ENCODE measurements around the gene ADGRB3. TPM values are rescaled to one million over a fixed set of nuclear protein-coding genes. Genes with fewer than 3 reads are reported as not detected.

The ADGRB3 gene
- total and polyA plus RNA-seq, 12 donors: 0.47 to 2.1 (median 0.85) TPM

DNA sequence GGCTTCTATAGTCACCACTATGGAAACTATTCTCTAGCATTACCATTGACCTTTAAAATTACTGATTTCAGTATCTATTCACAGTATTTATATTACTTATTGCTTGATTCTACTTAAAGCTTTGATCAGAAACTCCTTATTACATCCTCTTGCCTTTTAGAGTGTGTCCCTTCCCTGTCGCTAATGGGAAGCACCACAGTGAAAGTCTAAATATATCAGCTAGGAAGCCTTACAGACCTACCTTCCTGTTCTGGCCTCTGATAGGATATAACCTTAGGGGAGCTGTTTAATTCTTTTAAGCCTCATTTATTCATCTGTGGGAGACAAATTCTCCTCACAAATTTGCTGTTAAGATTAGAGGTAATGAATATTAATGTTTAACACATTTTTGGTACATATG lies 122.7 kb downstream of the ADGRB3 start:
- H3K4me1 ChIP-seq: peaks cover 0 to 20% (median 0%) of the 10 kb centered on the region in 9 donors
- H3K36me3 ChIP-seq: no peaks in the 10 kb centered on the region
- no peak for ATAC-seq
- no peak overlapping the region for H3K4me3 ChIP-seq
- H3K9me3 ChIP-seq: no peaks in the 10 kb centered on the region
- DNase-seq: no peak
- H3K27me3 ChIP-seq: no peaks in the 10 kb centered on the region
- intact Hi-C loops (cut with DNase I): no loop called here
- WGBS, 2 donors: 49 to 72% methylated on average over 1 of the region's 1 CpG
- TF ChIP-seq, protein P1, sequence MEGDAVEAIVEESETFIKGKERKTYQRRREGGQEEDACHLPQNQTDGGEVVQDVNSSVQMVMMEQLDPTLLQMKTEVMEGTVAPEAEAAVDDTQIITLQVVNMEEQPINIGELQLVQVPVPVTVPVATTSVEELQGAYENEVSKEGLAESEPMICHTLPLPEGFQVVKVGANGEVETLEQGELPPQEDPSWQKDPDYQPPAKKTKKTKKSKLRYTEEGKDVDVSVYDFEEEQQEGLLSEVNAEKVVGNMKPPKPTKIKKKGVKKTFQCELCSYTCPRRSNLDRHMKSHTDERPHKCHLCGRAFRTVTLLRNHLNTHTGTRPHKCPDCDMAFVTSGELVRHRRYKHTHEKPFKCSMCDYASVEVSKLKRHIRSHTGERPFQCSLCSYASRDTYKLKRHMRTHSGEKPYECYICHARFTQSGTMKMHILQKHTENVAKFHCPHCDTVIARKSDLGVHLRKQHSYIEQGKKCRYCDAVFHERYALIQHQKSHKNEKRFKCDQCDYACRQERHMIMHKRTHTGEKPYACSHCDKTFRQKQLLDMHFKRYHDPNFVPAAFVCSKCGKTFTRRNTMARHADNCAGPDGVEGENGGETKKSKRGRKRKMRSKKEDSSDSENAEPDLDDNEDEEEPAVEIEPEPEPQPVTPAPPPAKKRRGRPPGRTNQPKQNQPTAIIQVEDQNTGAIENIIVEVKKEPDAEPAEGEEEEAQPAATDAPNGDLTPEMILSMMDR (IDR thresholded peaks at IDR 0.05): no peak
- no peak overlapping the region for H3K27ac ChIP-seq

DNA sequence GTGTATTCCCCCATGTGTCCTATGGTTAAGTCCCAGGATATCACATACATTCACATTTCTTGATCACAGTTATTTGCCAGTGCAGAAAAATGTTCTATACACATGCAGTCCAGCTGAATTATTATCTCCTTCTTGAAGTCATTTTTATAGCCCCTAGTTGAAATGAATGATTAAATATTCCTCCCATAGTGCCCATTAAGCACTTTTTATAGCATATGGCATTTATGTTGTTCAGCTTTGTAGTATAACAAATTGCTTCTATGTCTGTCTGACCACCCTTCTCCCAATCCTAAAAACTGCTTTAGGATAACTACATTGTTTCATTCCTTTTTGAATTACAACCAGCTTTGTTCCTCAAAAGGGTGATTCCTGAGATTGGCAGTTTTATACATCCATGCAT lies 123.5 kb downstream of the ADGRB3 start:
- H3K27ac ChIP-seq: no peak overlapping the region
- no peaks in the 10 kb centered on the region for H3K9me3 ChIP-seq
- H3K4me3 ChIP-seq: no peak overlapping the region
- ATAC-seq (no peak), DNase-seq (no peak)
- no peaks in the 10 kb centered on the region for H3K27me3 ChIP-seq
- TF ChIP-seq, protein P1 (IDR thresholded peaks at IDR 0.05): no peak
- peaks cover 0 to 20% (median 0%) of the 10 kb centered on the region in 9 donors for H3K4me1 ChIP-seq
- intact Hi-C loops (cut with DNase I): no loop called here
- H3K36me3 ChIP-seq: no peaks in the 10 kb centered on the region

DNA sequence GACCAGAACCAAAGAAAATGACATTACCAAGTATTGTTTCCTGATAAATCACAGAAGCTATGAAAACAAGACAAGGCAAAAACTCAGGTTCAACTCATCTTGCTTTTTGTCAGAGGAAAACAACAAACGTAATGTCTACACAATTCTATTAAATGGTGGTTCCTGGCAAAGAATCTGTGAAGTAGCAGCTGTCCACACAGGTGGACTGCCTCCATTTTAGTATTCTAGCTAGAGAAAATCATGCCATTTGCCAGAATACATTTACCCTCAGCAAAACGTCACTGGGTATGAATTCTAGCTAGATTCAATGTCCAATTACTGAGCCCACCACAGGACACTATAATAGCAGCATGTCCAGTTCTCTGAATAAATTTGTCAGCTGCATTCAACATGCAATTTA lies 125.4 kb downstream of the ADGRB3 start:
- intact Hi-C loops (cut with DNase I): loop anchor here in 1 of 10 donors (5.0 kb wide), 2 partner anchors 33 to 123 kb away; partner anchors contain the start of gene ADGRB3
- H3K27me3 ChIP-seq: no peaks in the 10 kb centered on the region
- H3K27ac ChIP-seq: no peak overlapping the region
- H3K9me3 ChIP-seq: no peaks in the 10 kb centered on the region
- 65 to 77% methylated on average over 2 of the region's 2 CpGs for WGBS, 2 donors
- DNase-seq (no peak), ATAC-seq (peak in 1 of 8 donors; percentile 10)
- H3K4me1 ChIP-seq: peaks cover 0 to 20% (median 0%) of the 10 kb centered on the region in 9 donors
- H3K4me3 ChIP-seq: no peak overlapping the region
- H3K36me3 ChIP-seq: no peaks in the 10 kb centered on the region
- TF ChIP-seq, protein P1 (IDR thresholded peaks at IDR 0.05): no peak

DNA sequence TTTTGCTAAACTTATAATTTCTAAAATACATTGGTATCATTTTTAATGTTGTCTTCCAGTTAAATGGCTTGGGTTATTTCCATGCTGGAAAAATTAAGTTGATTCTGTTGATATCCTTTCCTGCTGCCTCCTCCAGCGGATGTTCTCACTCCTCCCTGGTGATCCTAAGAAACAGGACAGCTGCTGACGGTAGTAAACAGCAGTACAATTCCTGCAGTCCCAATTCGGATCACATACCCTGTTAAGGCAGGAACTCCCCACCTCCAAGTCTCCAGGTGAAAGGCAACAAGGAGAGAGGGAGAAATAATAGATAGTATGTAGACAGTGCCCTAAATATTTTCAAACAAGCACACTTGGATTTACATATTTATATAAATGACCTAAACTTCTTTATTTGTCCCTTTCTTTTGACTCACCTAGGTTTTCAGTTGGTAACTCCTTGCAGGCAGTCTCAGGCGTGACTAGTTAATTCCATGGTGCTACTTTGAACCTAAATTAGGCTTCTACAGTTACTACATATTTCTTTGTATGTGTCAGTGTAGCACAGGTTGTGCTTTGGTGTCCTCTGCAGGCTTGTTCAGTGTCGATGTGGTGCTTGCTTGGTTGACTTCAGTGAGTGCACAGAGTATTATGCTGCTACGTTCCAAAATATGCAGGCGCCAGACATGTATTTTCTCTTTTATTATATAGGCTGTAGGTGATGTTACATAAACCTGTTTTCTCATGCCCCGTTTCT lies 126.0 kb downstream of the ADGRB3 start:
- DNase-seq: no peak
- intact Hi-C loops (cut with DNase I): loop anchor here in 1 of 10 donors (5.0 kb wide), 2 partner anchors 34 to 124 kb away; partner anchors contain the start of gene ADGRB3

More for the DNA sequence above, 126.0 kb downstream of the ADGRB3 start:
- H3K4me1 ChIP-seq: peaks cover 0 to 20% (median 0%) of the 10 kb centered on the region in 9 donors
- H3K27ac ChIP-seq: peak overlapping the region in 2 of 10 donors; percentile 23 to 47
- ATAC-seq: peak in 6 of 8 donors; percentile 44 to 88 (median 76)
- TF ChIP-seq, protein P1 (IDR thresholded peaks at IDR 0.05): peak in 4 of 9 donors; percentile 12 to 52 (median 21)
- peak overlapping the region in 1 of 10 donors; percentile 19 for H3K4me3 ChIP-seq
- H3K9me3 ChIP-seq: no peaks in the 10 kb centered on the region
- whole genome bisulfite sequencing, 2 donors: 52 to 64% methylated on average over 8 of the region's 8 CpGs
- H3K36me3 ChIP-seq: no peaks in the 10 kb centered on the region
- no peaks in the 10 kb centered on the region for H3K27me3 ChIP-seq

All from heart right ventricle (tissue), 16 donors.